NCI-H187 (cell line): ENCODE measurements around the gene PDE2A.

Source experiments
- DNase-seq, 2 experiments: peaks; one replicate each; lab custom pipeline; 2025; lab: John Stamatoyannopoulos, UW

PDE2A gene

GRCh38 chr11:72657411-72658100, 16.7 kb downstream of the PDE2A start:
- no peak for DNase-seq

GRCh38 chr11:72655896-72656464, 18.2 kb downstream of the PDE2A start:
- DNase-seq: no peak

- DNase-seq: peak; percentile 17 to 29
Observed at GRCh38 chr11:72655014-72655413, 19.2 kb downstream of the PDE2A start.

GRCh38 chr11:72653649-72654048, 20.6 kb downstream of the PDE2A start:
- no peak for DNase-seq

- peak; percentile 60 to 71 for DNase-seq
Observed at GRCh38 chr11:72652873-72653630, 21.2 kb downstream of the PDE2A start.

GRCh38 chr11:72652133-72652532, 22.1 kb downstream of the PDE2A start:
- DNase-seq: no peak

- no peak for DNase-seq
Observed at GRCh38 chr11:72649215-72649976, 24.8 kb downstream of the PDE2A start.

- no peak for DNase-seq
Observed at GRCh38 chr11:72648384-72649136, 25.7 kb downstream of the PDE2A start.

GRCh38 chr11:72647882-72648281, 26.3 kb downstream of the PDE2A start:
- no peak for DNase-seq

- no peak for DNase-seq
Observed at GRCh38 chr11:72646472-72646871, 27.8 kb downstream of the PDE2A start.

GRCh38 chr11:72646024-72646423, 28.2 kb downstream of the PDE2A start:
- no peak for DNase-seq

- DNase-seq: no peak
Observed at GRCh38 chr11:72643547-72643946, 30.7 kb downstream of the PDE2A start.

- DNase-seq: no peak
Observed at GRCh38 chr11:72642884-72643522, 31.2 kb downstream of the PDE2A start.

- DNase-seq: no peak
Observed at GRCh38 chr11:72642043-72642883, 32.0 kb downstream of the PDE2A start.

GRCh38 chr11:72641522-72642042, 32.6 kb downstream of the PDE2A start:
- DNase-seq: no peak

GRCh38 chr11:72639502-72640375, 34.5 kb downstream of the PDE2A start:
- DNase-seq: no peak

GRCh38 chr11:72637926-72638325, 36.3 kb downstream of the PDE2A start:
- DNase-seq: no peak

GRCh38 chr11:72637198-72637597, 37.0 kb downstream of the PDE2A start:
- no peak for DNase-seq

GRCh38 chr11:72636376-72636775, 37.8 kb downstream of the PDE2A start:
- DNase-seq: no peak
